ENCODE results near the gene DLG2.
A peak's percentile ranks its signal among the peaks of the same experiment; 100 is the strongest.

DNA sequence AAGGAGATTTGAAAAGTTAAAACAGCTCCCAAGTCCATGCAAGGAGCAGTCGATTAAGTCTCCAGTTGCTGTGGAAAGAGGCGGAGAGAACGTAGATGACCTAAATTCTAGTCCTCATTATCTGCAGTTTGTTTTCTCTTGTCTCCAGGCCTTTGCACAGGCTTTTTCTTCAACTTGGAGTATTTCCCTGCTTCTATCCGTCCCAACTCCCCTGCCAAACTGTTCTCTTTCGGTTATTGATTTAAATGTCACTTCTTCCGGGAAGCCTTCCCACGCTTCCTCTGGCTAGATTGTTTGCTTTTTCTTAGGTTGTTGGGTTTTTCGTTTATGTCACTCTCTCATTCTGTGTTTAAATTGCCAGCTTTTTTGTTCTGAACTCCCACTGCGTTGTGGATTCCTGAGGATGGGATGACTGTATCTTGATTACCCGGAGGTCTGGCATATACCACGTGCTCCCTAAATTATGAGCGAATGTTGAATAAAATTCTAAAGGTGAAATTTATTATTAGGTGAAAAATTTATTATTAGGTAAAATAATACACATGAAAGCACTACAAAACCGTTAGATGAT is 1.7 kb upstream of the DLG2 start:
- TF ChIP-seq, protein P1, sequence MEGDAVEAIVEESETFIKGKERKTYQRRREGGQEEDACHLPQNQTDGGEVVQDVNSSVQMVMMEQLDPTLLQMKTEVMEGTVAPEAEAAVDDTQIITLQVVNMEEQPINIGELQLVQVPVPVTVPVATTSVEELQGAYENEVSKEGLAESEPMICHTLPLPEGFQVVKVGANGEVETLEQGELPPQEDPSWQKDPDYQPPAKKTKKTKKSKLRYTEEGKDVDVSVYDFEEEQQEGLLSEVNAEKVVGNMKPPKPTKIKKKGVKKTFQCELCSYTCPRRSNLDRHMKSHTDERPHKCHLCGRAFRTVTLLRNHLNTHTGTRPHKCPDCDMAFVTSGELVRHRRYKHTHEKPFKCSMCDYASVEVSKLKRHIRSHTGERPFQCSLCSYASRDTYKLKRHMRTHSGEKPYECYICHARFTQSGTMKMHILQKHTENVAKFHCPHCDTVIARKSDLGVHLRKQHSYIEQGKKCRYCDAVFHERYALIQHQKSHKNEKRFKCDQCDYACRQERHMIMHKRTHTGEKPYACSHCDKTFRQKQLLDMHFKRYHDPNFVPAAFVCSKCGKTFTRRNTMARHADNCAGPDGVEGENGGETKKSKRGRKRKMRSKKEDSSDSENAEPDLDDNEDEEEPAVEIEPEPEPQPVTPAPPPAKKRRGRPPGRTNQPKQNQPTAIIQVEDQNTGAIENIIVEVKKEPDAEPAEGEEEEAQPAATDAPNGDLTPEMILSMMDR (IDR thresholded peaks at IDR 0.05; ENCODE audit: low read depth, low read length, missing input control) = no peak
- TF ChIP-seq GABPA (IDR thresholded peaks at IDR 0.05 in 1 of 2, conservative IDR thresholded peaks at IDR 0.05 in 1 of 2) (peak in 1 of 2 donors; percentile 65), YY1 (IDR thresholded peaks at IDR 0.05) (peak; percentile 93), RAD21 (IDR thresholded peaks at IDR 0.05) (no peak), TAF1 (conservative IDR thresholded peaks at IDR 0.05) (no peak), JUND (IDR thresholded peaks at IDR 0.05) (no peak), SP1 (IDR thresholded peaks at IDR 0.05) (no peak), EGR1 (IDR thresholded peaks at IDR 0.05; ENCODE audit: low read depth in 2 of 2) (peak in 1 of 2 donors; percentile 42)
- TF ChIP-seq, protein P2, sequence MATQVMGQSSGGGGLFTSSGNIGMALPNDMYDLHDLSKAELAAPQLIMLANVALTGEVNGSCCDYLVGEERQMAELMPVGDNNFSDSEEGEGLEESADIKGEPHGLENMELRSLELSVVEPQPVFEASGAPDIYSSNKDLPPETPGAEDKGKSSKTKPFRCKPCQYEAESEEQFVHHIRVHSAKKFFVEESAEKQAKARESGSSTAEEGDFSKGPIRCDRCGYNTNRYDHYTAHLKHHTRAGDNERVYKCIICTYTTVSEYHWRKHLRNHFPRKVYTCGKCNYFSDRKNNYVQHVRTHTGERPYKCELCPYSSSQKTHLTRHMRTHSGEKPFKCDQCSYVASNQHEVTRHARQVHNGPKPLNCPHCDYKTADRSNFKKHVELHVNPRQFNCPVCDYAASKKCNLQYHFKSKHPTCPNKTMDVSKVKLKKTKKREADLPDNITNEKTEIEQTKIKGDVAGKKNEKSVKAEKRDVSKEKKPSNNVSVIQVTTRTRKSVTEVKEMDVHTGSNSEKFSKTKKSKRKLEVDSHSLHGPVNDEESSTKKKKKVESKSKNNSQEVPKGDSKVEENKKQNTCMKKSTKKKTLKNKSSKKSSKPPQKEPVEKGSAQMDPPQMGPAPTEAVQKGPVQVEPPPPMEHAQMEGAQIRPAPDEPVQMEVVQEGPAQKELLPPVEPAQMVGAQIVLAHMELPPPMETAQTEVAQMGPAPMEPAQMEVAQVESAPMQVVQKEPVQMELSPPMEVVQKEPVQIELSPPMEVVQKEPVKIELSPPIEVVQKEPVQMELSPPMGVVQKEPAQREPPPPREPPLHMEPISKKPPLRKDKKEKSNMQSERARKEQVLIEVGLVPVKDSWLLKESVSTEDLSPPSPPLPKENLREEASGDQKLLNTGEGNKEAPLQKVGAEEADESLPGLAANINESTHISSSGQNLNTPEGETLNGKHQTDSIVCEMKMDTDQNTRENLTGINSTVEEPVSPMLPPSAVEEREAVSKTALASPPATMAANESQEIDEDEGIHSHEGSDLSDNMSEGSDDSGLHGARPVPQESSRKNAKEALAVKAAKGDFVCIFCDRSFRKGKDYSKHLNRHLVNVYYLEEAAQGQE (IDR thresholded peaks at IDR 0.05) = no peak
- TF ChIP-seq, protein P3, sequence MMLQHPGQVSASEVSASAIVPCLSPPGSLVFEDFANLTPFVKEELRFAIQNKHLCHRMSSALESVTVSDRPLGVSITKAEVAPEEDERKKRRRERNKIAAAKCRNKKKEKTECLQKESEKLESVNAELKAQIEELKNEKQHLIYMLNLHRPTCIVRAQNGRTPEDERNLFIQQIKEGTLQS (IDR thresholded peaks at IDR 0.05) = no peak
- TF ChIP-seq, protein P4, sequence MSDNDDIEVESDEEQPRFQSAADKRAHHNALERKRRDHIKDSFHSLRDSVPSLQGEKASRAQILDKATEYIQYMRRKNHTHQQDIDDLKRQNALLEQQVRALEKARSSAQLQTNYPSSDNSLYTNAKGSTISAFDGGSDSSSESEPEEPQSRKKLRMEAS (IDR thresholded peaks at IDR 0.05) = peak; percentile 40
